T-helper 2 cell treated with Interferon-gamma antibody and Interleukin-4, amounts not matched to agents 5 μg/mL and 100 μg/mL, for 36 hours (primary cell): Measurements from ENCODE around the gene CDC25A.
"Not testable (repeated sequence)": the region's sequence is repeated elsewhere in the genome, so short reads cannot be mapped to it uniquely, and the experiment has no call there.

Source experiments
- DNase-seq: peaks from one replicate; pipeline ENCODE4 v3.0.0; 2021; ENCODE audit warnings: low spot score
- H3K27ac Mint-ChIP-seq: one replicate; pipeline ENCODE4 v1.8.0; 2021; ENCODE audit warnings: mild to moderate bottlenecking, mixed read lengths
- H3K27me3 Mint-ChIP-seq: one replicate; pipeline ENCODE4 v1.8.0; 2021; ENCODE audit warnings: low read depth, mixed read lengths
- H3K36me3 Mint-ChIP-seq: one replicate; pipeline ENCODE4 v1.8.0; 2021; ENCODE audit warnings: low read depth, mixed read lengths
- H3K4me1 Mint-ChIP-seq: one replicate; pipeline ENCODE4 v1.8.0; 2021; ENCODE audit warnings: low read depth, mixed read lengths
- H3K4me3 Mint-ChIP-seq: one replicate; pipeline ENCODE4 v1.8.0; 2022; ENCODE audit warnings: mild to moderate bottlenecking, moderate library complexity, mixed read lengths
- H3K9me3 Mint-ChIP-seq: one replicate; pipeline ENCODE4 v1.8.0; 2021; ENCODE audit warnings: mixed read lengths

CDC25A gene

GRCh38 chr3:48215019-48215418 lies 26.8 kb upstream of the CDC25A start:
- H3K27ac Mint-ChIP-seq: no peak overlapping the region
- DNase-seq: no peak
- no peaks in the 10 kb centered on the region for H3K9me3 Mint-ChIP-seq
- H3K4me1 Mint-ChIP-seq: no peaks in the 10 kb centered on the region
- no peaks in the 10 kb centered on the region for H3K36me3 Mint-ChIP-seq
- no peak overlapping the region for H3K4me3 Mint-ChIP-seq
- peaks cover 3% of the 10 kb centered on the region for H3K27me3 Mint-ChIP-seq

GRCh38 chr3:48214225-48214624 lies 26.0 kb upstream of the CDC25A start:
- Mint-ChIP-seq H3K9me3 (no peaks in the 10 kb centered on the region), H3K27me3 (no peaks in the 10 kb centered on the region), H3K36me3 (no peaks in the 10 kb centered on the region), H3K4me3 (no peak overlapping the region), H3K27ac (no peak overlapping the region), H3K4me1 (no peaks in the 10 kb centered on the region)
- no peak for DNase-seq

GRCh38 chr3:48211776-48212175 lies 23.6 kb upstream of the CDC25A start:
- not testable (repeated sequence) for H3K9me3 Mint-ChIP-seq, H3K27ac Mint-ChIP-seq, H3K4me1 Mint-ChIP-seq, H3K4me3 Mint-ChIP-seq, H3K36me3 Mint-ChIP-seq, DNase-seq, H3K27me3 Mint-ChIP-seq

GRCh38 chr3:48210534-48210933 lies 22.3 kb upstream of the CDC25A start:
- H3K36me3 Mint-ChIP-seq, DNase-seq: not testable (repeated sequence)

GRCh38 chr3:48209445-48209844 lies 21.2 kb upstream of the CDC25A start:
- H3K4me3 Mint-ChIP-seq: no peak overlapping the region
- no peaks in the 10 kb centered on the region for H3K27me3 Mint-ChIP-seq
- no peaks in the 10 kb centered on the region for H3K9me3 Mint-ChIP-seq
- H3K4me1 Mint-ChIP-seq: no peaks in the 10 kb centered on the region
- no peak for DNase-seq
- no peaks in the 10 kb centered on the region for H3K36me3 Mint-ChIP-seq
- H3K27ac Mint-ChIP-seq: no peak overlapping the region

More at GRCh38 chr3:48210534-48210933, 22.3 kb upstream of the CDC25A start:
- not testable (repeated sequence) for H3K27ac Mint-ChIP-seq, H3K4me3 Mint-ChIP-seq, H3K9me3 Mint-ChIP-seq, H3K27me3 Mint-ChIP-seq, H3K4me1 Mint-ChIP-seq

- Mint-ChIP-seq H3K27me3 (no peaks in the 10 kb centered on the region), H3K27ac (no peak overlapping the region), H3K4me1 (no peaks in the 10 kb centered on the region), H3K4me3 (no peak overlapping the region), H3K9me3 (no peaks in the 10 kb centered on the region), H3K36me3 (no peaks in the 10 kb centered on the region)
- no peak for DNase-seq
Measured at GRCh38 chr3:48208076-48208475, 19.9 kb upstream of the CDC25A start.

GRCh38 chr3:48202632-48203031 lies 14.4 kb upstream of the CDC25A start:
- no peaks in the 10 kb centered on the region for H3K9me3 Mint-ChIP-seq
- H3K27ac Mint-ChIP-seq: no peak overlapping the region
- H3K4me3 Mint-ChIP-seq: no peak overlapping the region
- no peak for DNase-seq
- no peaks in the 10 kb centered on the region for H3K27me3 Mint-ChIP-seq
- H3K36me3 Mint-ChIP-seq: no peaks in the 10 kb centered on the region
- no peaks in the 10 kb centered on the region for H3K4me1 Mint-ChIP-seq

GRCh38 chr3:48199117-48199516 lies 10.9 kb upstream of the CDC25A start:
- H3K4me3 Mint-ChIP-seq: no peak overlapping the region
- H3K9me3 Mint-ChIP-seq: no peaks in the 10 kb centered on the region
- H3K27ac Mint-ChIP-seq: no peak overlapping the region
- H3K36me3 Mint-ChIP-seq: no peaks in the 10 kb centered on the region
- H3K27me3 Mint-ChIP-seq: no peaks in the 10 kb centered on the region
- H3K4me1 Mint-ChIP-seq: peaks cover 3% of the 10 kb centered on the region
- DNase-seq: no peak

GRCh38 chr3:48196611-48197010 lies 8.4 kb upstream of the CDC25A start:
- Mint-ChIP-seq H3K27me3 (peaks cover 3% of the 10 kb centered on the region), H3K4me1 (peaks cover 4% of the 10 kb centered on the region), H3K9me3 (no peaks in the 10 kb centered on the region), H3K27ac (no peak overlapping the region), H3K36me3 (no peaks in the 10 kb centered on the region), H3K4me3 (no peak overlapping the region)
- no peak for DNase-seq

GRCh38 chr3:48194446-48195071 lies 6.3 kb upstream of the CDC25A start:
- Mint-ChIP-seq H3K27ac (no peak overlapping the region), H3K27me3 (peaks cover 3% of the 10 kb centered on the region)

GRCh38 chr3:48190911-48191310 lies 2.7 kb upstream of the CDC25A start:
- Mint-ChIP-seq H3K36me3 (peaks cover 13% of the 10 kb centered on the region), H3K27me3 (peaks cover 3% of the 10 kb centered on the region), H3K9me3 (no peaks in the 10 kb centered on the region), H3K4me1 (peaks cover 18% of the 10 kb centered on the region), H3K4me3 (no peak overlapping the region), H3K27ac (no peak overlapping the region)
- DNase-seq: no peak

More at GRCh38 chr3:48194446-48195071, 6.3 kb upstream of the CDC25A start:
- H3K9me3 Mint-ChIP-seq: no peaks in the 10 kb centered on the region
- peaks cover 4% of the 10 kb centered on the region for H3K4me1 Mint-ChIP-seq
- H3K4me3 Mint-ChIP-seq: no peak overlapping the region
- H3K36me3 Mint-ChIP-seq: no peaks in the 10 kb centered on the region
- no peak for DNase-seq

- Mint-ChIP-seq H3K27ac (no peak overlapping the region), H3K27me3 (peaks cover 3% of the 10 kb centered on the region), H3K9me3 (no peaks in the 10 kb centered on the region), H3K4me1 (peaks cover 26% of the 10 kb centered on the region), H3K4me3 (no peak overlapping the region), H3K36me3 (peaks cover 25% of the 10 kb centered on the region)
- DNase-seq: no peak
Measured at GRCh38 chr3:48189321-48189720, 1.1 kb upstream of the CDC25A start.

- peaks cover 25% of the 10 kb centered on the region for H3K4me1 Mint-ChIP-seq
- peak overlapping the region; percentile 80 for H3K27ac Mint-ChIP-seq
- H3K36me3 Mint-ChIP-seq: peaks cover 36% of the 10 kb centered on the region
- H3K9me3 Mint-ChIP-seq: no peaks in the 10 kb centered on the region
- no peaks in the 10 kb centered on the region for H3K27me3 Mint-ChIP-seq
- DNase-seq: peak; percentile 52
- H3K4me3 Mint-ChIP-seq: peak overlapping the region; percentile 87
Measured at GRCh38 chr3:48187579-48188265, 495 bp downstream of the CDC25A start.

- H3K9me3 Mint-ChIP-seq: no peaks in the 10 kb centered on the region
- H3K4me1 Mint-ChIP-seq: peaks cover 29% of the 10 kb centered on the region
- no peak for DNase-seq
- peak overlapping the region; percentile 78 for H3K27ac Mint-ChIP-seq
- no peaks in the 10 kb centered on the region for H3K27me3 Mint-ChIP-seq
- peaks cover 41% of the 10 kb centered on the region for H3K36me3 Mint-ChIP-seq
- H3K4me3 Mint-ChIP-seq: peak overlapping the region; percentile 87
Measured at GRCh38 chr3:48187301-48187578, 977 bp downstream of the CDC25A start.
